ENCODE measurements around the gene ABHD17A.

DNA sequence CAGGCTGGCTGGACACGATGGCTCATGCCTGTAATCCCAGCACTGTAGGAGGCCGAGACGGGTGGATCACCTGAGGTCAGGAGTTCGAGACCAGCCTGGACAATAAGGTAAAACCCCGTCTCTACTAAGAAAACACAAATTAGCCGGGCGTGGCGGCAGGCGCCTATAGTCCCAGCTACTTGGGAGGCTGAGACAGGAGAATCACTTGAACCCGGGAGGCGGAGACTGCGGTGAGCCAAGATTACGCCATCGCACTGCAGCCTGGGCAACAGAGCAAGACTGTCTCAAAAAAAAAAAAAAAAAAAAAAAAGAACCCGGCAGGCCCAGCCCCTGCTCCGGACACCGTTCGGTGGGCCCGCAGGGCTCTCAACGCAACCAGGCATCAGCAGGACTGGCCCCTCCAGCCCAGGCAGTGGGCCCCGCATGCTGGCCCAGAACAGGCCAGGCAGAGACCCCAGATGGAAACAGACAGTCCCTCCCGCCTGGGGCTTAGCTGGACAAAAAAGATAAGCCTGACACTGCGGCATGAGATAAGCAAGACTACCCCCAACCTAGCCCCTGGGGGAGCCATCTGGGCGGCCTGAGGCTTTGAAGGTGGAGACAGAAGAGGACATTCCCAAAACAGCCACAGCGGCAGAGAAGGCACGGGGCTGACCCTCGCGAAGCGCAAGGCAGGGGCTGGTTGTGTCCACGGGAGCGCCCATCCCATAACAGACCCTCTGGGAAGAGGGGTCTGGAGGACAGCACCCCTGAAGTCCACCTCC, 48.7 kb downstream of the ABHD17A start:
- no peak for TF ChIP-seq EZH2 (IDR thresholded peaks at IDR 0.05; ENCODE audit: low read length, missing control alignments)
- TF ChIP-seq, protein P1, sequence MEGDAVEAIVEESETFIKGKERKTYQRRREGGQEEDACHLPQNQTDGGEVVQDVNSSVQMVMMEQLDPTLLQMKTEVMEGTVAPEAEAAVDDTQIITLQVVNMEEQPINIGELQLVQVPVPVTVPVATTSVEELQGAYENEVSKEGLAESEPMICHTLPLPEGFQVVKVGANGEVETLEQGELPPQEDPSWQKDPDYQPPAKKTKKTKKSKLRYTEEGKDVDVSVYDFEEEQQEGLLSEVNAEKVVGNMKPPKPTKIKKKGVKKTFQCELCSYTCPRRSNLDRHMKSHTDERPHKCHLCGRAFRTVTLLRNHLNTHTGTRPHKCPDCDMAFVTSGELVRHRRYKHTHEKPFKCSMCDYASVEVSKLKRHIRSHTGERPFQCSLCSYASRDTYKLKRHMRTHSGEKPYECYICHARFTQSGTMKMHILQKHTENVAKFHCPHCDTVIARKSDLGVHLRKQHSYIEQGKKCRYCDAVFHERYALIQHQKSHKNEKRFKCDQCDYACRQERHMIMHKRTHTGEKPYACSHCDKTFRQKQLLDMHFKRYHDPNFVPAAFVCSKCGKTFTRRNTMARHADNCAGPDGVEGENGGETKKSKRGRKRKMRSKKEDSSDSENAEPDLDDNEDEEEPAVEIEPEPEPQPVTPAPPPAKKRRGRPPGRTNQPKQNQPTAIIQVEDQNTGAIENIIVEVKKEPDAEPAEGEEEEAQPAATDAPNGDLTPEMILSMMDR (conservative IDR thresholded peaks at IDR 0.05 in 1 of 2, IDR thresholded peaks at IDR 0.05 in 1 of 2; ENCODE audit: low read depth in 1 of 2, low read length in 2 of 2): no peak
